Measurements from ENCODE around the gene FAM163B. TPM values are rescaled to one million over a fixed set of nuclear protein-coding genes. Genes with fewer than 3 reads are reported as not detected.

The FAM163B gene
- total and polyA plus RNA-seq, 2 experiments from 2014 or later = 0.60 to 1.3 TPM

DNA sequence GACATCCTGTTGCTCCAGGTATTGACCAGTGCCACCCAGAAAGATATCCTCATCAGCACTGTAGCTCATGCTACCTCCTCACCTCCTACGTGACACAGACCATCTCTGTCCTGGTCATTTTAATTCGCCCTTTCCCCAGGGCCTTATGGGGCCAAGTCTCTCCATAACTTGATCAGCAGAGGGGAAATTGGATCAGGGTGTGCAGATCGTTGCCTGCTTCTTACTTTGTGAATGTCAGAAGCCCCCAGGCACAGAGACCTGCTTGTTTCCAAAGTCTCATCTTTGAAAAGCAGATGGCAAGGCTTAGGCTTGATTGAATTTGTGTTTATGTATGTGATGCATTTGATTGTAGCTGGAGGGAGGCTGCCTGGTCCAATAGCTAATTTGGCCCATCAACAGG is 18.2 kb upstream of the FAM163B start:
- H3K27me3 Mint-ChIP-seq (ENCODE audit: insufficient read depth, low read depth, poor library complexity) = peaks cover 8% of the 10 kb centered on the region
- Histone ChIP-seq H3K27ac (ENCODE audit: low read depth) (no peak overlapping the region), H3K4me1 (ENCODE audit: insufficient read depth) (no peaks in the 10 kb centered on the region), H4K20me1 (replicated peaks; ENCODE audit: insufficient read depth) (no peaks in the 10 kb centered on the region), H3K36me3 (ENCODE audit: insufficient read depth) (no peaks in the 10 kb centered on the region), H2AFZ (no peak overlapping the region), H3K4me2 (no peak overlapping the region), H3K9me2 (ENCODE audit: insufficient read depth) (no peaks in the 10 kb centered on the region; the same call in 1 of the 2 replicates), H3K4me3 (no peak overlapping the region), H3K27me3 (ENCODE audit: insufficient read depth) (no peaks in the 10 kb centered on the region), H3K79me2 (replicated peaks; ENCODE audit: insufficient read depth) (no peaks in the 10 kb centered on the region), H3F3A (replicated peaks; ENCODE audit: low read depth) (no peaks in the 10 kb centered on the region)
- H3K27ac Mint-ChIP-seq = no peak overlapping the region
- peaks cover 21% of the 10 kb centered on the region for H3K9me3 Mint-ChIP-seq
- no peak overlapping the region for H3K4me3 Mint-ChIP-seq
- ATAC-seq = no peak
- H3K36me3 Mint-ChIP-seq (ENCODE audit: low read depth) = no peaks in the 10 kb centered on the region; the same call in 2 of the 3 replicates
- TF ChIP-seq POLR2AphosphoS5 (IDR thresholded peaks at IDR 0.05; ENCODE audit: low read depth) (no peak), CREB1 (CRISPR knock-in tag; IDR thresholded peaks at IDR 0.05; ENCODE audit: low read depth) (no peak), ZNF114 (CRISPR knock-in tag; IDR thresholded peaks at IDR 0.05) (no peak), STAT1 (IDR thresholded peaks at IDR 0.05; ENCODE audit: unreplicated experiment) (no peak), ZNF331 (CRISPR knock-in tag; IDR thresholded peaks at IDR 0.05; ENCODE audit: low read depth) (no peak), NANOG (IDR thresholded peaks at IDR 0.05; ENCODE audit: borderline replicate concordance) (no peak), JUNB (IDR thresholded peaks at IDR 0.05; ENCODE audit: unreplicated experiment) (no peak), EZH2 (IDR thresholded peaks at IDR 0.05; ENCODE audit: low read depth, unreplicated experiment) (no peak), EZH2phosphoT487 (IDR thresholded peaks at IDR 0.05; ENCODE audit: unreplicated experiment) (no peak)
- TF ChIP-seq, protein P1, sequence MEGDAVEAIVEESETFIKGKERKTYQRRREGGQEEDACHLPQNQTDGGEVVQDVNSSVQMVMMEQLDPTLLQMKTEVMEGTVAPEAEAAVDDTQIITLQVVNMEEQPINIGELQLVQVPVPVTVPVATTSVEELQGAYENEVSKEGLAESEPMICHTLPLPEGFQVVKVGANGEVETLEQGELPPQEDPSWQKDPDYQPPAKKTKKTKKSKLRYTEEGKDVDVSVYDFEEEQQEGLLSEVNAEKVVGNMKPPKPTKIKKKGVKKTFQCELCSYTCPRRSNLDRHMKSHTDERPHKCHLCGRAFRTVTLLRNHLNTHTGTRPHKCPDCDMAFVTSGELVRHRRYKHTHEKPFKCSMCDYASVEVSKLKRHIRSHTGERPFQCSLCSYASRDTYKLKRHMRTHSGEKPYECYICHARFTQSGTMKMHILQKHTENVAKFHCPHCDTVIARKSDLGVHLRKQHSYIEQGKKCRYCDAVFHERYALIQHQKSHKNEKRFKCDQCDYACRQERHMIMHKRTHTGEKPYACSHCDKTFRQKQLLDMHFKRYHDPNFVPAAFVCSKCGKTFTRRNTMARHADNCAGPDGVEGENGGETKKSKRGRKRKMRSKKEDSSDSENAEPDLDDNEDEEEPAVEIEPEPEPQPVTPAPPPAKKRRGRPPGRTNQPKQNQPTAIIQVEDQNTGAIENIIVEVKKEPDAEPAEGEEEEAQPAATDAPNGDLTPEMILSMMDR (conservative IDR thresholded peaks at IDR 0.05; ENCODE audit: low read depth in 2 of 2) = no peak
- TF ChIP-seq, protein P2, sequence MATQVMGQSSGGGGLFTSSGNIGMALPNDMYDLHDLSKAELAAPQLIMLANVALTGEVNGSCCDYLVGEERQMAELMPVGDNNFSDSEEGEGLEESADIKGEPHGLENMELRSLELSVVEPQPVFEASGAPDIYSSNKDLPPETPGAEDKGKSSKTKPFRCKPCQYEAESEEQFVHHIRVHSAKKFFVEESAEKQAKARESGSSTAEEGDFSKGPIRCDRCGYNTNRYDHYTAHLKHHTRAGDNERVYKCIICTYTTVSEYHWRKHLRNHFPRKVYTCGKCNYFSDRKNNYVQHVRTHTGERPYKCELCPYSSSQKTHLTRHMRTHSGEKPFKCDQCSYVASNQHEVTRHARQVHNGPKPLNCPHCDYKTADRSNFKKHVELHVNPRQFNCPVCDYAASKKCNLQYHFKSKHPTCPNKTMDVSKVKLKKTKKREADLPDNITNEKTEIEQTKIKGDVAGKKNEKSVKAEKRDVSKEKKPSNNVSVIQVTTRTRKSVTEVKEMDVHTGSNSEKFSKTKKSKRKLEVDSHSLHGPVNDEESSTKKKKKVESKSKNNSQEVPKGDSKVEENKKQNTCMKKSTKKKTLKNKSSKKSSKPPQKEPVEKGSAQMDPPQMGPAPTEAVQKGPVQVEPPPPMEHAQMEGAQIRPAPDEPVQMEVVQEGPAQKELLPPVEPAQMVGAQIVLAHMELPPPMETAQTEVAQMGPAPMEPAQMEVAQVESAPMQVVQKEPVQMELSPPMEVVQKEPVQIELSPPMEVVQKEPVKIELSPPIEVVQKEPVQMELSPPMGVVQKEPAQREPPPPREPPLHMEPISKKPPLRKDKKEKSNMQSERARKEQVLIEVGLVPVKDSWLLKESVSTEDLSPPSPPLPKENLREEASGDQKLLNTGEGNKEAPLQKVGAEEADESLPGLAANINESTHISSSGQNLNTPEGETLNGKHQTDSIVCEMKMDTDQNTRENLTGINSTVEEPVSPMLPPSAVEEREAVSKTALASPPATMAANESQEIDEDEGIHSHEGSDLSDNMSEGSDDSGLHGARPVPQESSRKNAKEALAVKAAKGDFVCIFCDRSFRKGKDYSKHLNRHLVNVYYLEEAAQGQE (IDR thresholded peaks at IDR 0.05; ENCODE audit: unreplicated experiment) = no peak
- TF ChIP-seq, protein P3, sequence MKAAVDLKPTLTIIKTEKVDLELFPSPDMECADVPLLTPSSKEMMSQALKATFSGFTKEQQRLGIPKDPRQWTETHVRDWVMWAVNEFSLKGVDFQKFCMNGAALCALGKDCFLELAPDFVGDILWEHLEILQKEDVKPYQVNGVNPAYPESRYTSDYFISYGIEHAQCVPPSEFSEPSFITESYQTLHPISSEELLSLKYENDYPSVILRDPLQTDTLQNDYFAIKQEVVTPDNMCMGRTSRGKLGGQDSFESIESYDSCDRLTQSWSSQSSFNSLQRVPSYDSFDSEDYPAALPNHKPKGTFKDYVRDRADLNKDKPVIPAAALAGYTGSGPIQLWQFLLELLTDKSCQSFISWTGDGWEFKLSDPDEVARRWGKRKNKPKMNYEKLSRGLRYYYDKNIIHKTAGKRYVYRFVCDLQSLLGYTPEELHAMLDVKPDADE (IDR thresholded peaks at IDR 0.05) = no peak
- TF ChIP-seq, protein P4, sequence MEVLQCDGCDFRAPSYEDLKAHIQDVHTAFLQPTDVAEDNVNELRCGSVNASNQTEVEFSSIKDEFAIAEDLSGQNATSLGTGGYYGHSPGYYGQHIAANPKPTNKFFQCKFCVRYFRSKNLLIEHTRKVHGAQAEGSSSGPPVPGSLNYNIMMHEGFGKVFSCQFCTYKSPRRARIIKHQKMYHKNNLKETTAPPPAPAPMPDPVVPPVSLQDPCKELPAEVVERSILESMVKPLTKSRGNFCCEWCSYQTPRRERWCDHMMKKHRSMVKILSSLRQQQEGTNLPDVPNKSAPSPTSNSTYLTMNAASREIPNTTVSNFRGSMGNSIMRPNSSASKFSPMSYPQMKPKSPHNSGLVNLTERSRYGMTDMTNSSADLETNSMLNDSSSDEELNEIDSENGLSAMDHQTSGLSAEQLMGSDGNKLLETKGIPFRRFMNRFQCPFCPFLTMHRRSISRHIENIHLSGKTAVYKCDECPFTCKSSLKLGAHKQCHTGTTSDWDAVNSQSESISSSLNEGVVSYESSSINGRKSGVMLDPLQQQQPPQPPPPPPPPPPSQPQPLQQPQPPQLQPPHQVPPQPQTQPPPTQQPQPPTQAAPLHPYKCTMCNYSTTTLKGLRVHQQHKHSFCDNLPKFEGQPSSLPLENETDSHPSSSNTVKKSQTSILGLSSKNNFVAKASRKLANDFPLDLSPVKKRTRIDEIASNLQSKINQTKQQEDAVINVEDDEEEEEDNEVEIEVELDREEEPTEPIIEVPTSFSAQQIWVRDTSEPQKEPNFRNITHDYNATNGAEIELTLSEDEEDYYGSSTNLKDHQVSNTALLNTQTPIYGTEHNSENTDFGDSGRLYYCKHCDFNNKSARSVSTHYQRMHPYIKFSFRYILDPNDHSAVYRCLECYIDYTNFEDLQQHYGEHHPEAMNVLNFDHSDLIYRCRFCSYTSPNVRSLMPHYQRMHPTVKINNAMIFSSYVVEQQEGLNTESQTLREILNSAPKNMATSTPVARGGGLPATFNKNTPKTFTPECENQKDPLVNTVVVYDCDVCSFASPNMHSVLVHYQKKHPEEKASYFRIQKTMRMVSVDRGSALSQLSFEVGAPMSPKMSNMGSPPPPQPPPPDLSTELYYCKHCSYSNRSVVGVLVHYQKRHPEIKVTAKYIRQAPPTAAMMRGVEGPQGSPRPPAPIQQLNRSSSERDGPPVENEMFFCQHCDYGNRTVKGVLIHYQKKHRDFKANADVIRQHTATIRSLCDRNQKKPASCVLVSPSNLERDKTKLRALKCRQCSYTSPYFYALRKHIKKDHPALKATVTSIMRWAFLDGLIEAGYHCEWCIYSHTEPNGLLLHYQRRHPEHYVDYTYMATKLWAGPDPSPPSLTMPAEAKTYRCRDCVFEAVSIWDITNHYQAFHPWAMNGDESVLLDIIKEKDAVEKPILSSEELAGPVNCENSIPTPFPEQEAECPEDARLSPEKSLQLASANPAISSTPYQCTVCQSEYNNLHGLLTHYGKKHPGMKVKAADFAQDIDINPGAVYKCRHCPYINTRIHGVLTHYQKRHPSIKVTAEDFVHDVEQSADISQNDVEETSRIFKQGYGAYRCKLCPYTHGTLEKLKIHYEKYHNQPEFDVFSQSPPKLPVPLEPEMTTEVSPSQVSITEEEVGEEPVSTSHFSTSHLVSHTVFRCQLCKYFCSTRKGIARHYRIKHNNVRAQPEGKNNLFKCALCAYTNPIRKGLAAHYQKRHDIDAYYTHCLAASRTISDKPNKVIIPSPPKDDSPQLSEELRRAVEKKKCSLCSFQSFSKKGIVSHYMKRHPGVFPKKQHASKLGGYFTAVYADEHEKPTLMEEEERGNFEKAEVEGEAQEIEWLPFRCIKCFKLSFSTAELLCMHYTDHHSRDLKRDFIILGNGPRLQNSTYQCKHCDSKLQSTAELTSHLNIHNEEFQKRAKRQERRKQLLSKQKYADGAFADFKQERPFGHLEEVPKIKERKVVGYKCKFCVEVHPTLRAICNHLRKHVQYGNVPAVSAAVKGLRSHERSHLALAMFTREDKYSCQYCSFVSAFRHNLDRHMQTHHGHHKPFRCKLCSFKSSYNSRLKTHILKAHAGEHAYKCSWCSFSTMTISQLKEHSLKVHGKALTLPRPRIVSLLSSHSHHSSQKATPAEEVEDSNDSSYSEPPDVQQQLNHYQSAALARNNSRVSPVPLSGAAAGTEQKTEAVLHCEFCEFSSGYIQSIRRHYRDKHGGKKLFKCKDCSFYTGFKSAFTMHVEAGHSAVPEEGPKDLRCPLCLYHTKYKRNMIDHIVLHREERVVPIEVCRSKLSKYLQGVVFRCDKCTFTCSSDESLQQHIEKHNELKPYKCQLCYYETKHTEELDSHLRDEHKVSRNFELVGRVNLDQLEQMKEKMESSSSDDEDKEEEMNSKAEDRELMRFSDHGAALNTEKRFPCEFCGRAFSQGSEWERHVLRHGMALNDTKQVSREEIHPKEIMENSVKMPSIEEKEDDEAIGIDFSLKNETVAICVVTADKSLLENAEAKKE (CRISPR knock-in tag; IDR thresholded peaks at IDR 0.05) = no peak
- no peak for DNase-seq (ENCODE audit: low spot score)
- H3K4me1 Mint-ChIP-seq = peaks cover 3% of the 10 kb centered on the region; the same call in 2 of the 3 replicates
